ENCODE measurements around the gene CD300C.
"Not testable (repeated sequence)": the region's sequence is repeated elsewhere in the genome, so short reads cannot be mapped to it uniquely, and the experiment has no call there.

The CD300C gene

DNA sequence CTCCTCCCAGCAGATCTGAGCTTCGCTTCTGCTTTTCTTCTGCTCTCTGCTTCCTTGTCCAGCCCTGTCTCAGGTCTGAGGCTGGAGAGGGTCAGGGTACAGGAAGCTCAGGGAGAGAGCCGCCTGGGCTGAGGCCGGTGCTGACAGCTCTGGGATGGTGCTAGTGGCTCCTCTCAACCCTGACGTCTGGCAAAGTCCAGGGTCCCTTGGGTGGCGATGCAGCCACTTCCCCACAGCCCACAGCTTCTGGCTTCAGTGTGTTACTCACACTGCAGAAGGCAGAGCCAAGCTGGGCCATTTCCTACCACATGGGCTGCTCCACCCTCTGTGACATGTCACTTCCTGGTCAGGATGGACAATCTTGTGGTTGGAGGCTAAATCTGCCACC, at the start of gene CD300C:
CD300C (minus strand) TSS at position 273 of the 388 bp plus-strand sequence. CDS start 333 bp downstream, outside the sequence.
- no peak for DNase-seq (ENCODE audit: low read depth in 2 of 2)

DNA sequence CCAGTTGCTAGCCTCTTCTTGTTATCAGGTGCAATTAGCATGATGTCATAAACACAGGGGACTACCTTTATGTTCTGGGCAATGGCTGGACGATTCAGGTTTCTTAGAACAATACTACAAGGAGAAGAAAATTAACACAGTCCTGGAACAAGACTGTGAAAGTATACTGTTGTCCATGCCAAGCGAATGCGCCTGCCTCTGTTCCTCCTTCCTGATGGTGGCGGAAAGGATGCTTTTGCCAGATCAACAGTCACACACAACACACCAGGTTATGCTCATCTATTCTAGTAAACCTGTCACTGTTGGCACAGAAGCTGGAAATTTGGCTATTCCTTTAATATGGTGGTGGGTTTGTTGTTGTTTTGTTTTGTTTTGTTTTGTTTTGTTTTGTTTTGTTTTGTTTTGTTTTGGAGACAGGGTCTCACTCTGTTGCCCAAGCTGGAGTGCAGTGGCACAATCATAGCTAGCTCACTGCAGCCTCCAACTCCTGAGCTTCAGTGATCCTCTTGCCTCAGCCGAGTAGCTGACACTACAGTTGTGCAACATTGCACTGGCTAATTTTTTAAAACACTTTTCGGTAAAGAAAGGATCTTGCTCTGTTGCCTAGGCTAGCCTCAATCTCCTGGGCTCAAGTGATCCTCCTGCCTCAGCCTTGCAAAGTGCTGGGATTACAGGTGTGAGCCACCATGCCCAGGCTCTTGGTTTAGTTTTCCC, 49.3 kb upstream of the CD300C start:
- no peak for DNase-seq (ENCODE audit: low read depth in 2 of 2)

DNA sequence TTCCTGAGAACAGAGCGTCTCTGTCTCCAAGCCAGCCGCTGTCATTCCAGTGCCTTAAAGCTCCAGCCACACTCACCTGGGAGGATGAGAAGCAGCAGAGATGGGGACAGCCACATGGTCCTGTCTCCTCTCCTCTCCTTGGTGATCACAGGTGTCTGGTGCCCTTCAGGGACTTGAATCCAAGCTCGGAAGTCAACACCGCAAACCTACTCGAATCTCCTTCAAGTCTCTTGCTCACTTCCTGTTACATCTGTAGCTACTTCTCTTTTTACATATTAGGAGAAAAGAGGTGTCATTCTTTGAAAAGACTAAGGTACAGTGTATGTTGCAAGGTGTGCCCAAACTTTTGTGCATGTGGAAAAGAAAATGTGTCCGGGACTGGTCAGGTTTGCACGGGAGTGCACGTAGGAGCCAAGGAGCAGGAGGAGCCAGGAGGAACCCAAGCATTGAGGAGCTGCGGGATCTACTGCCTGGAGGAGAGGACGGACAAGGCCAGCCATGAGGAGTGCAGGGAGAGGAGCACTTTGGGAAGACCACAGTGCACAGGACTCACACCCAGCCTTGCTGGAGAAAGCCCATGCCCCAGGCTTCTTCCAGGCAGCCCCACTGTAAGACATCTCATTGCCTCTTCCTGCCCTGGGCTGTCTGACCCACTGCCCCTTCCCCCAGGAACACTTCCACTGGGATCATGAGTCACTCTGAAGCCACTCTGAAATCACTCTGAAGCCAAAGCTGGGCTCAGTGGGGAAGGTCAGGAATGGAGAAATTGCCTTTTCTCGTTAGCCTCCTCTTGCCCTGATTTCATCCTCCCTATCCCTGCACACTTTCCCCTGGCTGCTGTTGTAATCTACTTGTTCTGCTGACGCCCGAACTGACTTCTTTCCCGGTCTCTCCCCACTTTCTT, 46.4 kb upstream of the CD300C start, which contains the start of gene CD300LD:
CD300LD (minus strand) TSS at position 197 of the 904 bp plus-strand sequence; CDS start at position 116, 81 bp downstream.
- no peak for DNase-seq (ENCODE audit: low read depth in 2 of 2)

DNA sequence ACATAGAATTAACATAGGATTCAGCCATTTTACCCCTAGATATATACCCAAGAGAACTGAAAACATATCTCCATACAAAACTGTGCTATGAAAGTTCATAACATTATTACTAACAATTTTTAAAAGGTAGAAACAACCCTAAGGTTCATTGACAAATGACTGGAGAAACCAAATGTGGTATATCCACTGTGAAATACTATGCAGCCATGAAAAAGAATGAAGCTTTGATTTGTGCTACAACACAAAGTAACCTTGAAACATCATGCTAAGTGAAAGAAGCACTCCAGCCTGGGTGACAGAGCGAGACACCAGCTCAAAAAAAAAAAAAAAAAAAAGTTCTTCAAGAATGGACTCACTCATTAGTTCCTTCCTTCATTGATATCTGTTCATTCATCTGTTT, 45.6 kb upstream of the CD300C start:
- no peak for DNase-seq (ENCODE audit: low read depth in 2 of 2)

DNA sequence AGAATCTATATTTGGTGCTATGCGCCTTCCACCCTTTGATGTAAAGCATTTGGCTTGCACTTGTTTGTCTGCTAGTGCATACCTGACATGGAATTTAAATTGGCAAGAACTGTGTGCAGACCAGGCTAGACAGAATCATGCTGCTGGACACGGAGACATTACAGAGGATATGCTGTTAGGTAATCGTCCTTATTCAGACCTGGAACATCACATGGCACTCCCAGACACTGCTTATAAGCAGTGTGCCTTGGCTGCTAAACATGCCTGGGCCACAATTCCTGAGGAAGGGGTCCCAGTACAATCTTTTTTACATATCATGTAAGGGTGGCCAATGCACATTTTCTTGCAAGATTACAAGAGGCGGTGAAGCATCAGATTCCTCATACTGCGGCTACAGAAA, 39.8 kb upstream of the CD300C start:
- DNase-seq (ENCODE audit: low read depth in 2 of 2) = no peak

DNA sequence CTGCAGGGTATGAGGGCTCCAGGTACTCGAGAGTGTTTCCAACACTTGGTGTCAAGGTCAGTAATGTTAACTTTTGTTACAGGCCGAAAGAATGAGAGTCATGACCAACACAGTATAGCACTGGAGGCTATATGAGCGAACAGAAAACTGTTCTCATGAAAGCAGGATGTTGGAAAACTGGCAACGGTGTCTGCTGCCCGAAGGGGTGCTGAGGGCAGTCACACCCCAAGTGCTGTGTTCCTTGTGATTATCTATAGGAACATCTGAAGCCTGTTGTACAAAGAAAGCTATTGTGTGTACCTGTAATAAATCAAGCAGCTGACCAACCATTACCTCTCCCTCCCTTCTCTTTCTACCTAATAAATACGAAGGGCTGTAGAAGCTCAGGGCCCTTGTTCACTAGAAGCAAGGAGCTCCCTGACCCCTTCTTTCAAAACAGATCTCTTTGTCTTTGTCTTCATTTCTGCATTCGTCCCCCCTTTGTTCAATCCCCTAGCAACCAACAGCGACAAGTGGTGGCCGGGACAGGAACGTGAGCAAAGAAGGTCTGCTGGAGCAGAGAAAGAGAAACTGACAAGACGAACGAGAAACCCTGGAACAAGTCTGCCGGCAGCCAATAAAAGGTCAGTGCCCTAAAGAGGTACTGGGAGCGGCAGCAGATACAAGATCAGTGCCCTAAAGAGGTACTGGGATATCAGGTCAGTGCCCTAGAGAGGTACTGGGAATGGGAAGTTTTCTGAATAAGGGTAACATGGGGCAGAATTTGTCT, 38.6 kb upstream of the CD300C start:
- no peak for DNase-seq (ENCODE audit: low read depth in 2 of 2)

DNA sequence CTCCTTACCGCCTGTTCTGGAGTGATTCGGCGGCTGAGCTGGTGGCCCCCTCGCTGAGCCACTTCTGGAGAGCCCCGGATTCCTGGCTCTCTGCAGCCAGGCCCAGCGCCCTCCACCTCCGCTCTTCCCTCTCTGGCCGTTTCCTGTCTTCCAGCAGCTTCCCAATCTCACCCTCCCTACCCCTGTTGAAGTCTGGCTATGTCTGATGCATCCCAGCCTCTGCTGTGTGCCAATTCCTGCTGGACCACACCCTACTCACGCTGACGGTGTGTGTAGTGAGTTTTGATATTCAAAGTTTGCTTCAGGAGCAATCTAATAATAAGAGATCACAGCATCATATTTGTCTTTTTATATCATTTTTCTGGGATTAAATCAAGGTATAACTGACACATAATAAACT, 36.7 kb upstream of the CD300C start:
- no peak for DNase-seq (ENCODE audit: low read depth in 2 of 2)

DNA sequence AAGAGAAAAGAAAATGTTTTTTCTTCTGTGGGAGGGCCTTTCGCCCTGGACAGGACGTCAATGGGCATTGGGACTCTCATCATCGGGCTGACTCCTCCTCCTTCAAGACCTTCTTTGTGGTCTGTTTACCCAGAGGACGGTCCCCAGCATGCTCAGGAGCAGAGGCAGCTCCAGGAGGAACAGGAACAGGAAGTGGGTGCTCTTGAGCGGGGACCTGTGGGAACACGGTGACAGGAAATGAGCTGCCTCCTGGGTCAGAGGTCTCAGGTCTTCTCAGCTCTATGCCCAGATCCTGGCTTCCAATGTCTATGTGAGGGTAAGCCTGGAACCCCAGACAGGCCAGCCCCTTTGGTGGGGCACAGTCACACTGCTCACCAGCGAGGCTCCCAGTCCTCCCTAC, 34.0 kb upstream of the CD300C start:
- no peak for DNase-seq (ENCODE audit: low read depth in 2 of 2)

DNA sequence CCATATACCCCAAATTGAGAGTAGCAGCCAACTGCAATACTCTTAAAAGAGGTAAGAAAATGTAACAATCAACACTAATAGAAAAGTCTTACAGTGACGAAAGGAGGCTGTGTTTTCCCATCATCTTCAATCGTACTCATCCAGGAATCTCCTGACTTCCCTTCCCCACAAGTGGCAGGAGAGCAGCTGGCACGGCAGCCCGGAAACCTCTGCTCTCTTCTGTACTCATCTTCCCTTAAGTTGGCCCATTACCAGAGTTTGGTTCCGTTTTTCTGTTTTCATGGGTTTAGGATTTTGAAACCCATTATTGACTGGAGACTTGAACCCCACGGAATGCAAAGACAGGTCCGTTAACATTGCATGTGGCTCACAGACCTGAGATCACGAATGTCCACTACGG, 33.1 kb upstream of the CD300C start:
- DNase-seq (ENCODE audit: low read depth in 2 of 2) = no peak

DNA sequence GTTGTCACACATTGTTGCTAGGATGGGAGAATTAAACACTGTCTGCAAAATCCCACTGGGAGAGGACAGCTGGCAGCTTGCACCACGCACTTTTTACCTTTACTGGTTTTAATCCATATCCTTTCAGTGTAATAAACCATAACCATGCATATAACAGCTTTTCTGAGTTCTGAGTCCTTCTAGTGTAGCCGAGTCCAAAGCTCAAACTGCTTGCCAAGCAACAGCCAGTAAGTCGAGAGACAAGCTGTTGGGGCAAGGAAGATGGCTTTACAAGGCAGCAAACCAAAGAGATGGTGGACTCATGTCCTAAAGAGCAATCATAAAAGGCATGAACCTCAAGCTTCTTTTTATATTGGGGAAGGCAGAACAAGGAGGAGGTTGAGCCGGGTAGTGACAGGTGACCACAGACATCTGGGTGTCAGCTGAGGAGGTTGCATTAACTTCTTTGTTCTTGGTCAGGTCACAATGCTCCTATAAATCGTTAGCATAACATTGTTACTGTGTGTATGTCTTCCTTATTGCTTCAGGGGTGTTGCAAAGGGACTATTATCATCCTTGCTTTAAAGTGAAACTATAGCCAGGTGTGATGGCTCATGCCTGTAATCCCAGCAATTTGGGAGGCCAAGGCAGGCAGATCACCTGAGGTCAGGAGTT, 28.7 kb upstream of the CD300C start:
- no peak for DNase-seq (ENCODE audit: low read depth in 2 of 2)

DNA sequence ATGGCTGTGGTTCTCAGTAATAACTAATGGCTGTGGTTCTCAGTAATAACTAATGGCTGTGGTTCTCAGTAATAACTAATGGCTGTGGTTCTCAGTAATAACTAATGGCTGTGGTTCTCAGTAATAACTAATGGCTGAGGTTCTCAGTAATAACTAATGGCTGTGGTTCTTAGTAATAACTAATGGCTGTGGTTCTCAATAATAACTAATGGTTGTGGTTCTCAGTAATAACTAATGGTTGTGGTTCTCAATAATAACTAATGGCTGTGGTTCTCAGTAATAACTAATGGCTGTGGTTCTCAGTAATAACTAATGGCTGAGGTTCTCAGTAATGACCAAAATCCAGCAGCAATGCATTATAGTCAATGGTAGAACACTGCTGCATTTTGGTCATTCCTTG, 27.7 kb upstream of the CD300C start:
- DNase-seq (ENCODE audit: low read depth in 2 of 2) = not testable (repeated sequence)

DNA sequence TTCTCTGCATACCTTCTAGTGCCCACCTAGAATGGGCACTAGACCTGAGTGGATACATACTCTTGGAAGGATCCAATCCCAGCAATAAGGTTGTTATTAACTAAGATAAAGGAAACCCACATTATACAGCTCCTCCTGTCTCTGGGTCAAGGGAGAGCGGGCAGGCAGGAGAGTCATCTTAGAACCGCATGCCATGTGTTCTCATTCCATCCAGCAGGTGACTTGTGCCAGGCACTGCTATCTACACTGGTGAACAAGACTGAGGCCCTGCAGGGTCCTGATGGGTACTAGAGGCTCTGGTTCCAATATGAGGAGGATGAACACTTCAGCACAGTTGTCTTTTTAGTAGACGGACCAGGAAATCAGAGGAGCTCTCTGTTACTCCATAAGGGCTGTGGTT, 27.3 kb upstream of the CD300C start:
- no peak for DNase-seq (ENCODE audit: low read depth in 2 of 2)

DNA sequence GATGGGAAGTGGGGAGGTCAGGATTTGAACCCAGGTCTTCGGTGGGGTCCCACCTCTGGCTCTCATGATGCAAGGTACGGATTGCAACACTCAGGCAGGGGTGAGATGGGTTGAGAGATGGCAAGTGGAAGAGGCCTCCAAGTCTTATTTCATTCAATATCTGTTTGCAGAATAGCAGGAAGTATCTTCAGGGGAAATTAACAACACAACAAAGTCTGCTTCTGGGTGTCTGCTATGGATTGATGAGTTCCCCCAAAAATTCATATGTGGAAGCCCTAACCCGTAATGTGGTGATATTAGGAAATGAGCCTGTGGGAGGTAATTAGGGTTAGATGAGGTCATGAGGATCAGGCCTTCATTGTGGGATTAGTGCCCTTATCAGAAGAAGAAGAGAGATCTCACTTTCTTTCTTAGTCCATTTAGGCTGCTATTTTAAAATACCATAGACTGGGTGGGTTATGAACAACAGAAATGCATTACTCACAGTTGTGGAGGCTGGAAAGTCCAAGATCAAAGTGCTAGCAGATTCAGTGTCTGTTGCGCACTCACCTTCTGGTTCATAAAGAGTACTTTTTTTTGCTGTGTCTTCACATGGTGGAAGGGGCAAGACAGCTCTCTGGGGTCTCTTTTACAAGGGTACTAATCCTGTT, 25.8 kb upstream of the CD300C start:
- DNase-seq (ENCODE audit: low read depth in 2 of 2) = no peak

DNA sequence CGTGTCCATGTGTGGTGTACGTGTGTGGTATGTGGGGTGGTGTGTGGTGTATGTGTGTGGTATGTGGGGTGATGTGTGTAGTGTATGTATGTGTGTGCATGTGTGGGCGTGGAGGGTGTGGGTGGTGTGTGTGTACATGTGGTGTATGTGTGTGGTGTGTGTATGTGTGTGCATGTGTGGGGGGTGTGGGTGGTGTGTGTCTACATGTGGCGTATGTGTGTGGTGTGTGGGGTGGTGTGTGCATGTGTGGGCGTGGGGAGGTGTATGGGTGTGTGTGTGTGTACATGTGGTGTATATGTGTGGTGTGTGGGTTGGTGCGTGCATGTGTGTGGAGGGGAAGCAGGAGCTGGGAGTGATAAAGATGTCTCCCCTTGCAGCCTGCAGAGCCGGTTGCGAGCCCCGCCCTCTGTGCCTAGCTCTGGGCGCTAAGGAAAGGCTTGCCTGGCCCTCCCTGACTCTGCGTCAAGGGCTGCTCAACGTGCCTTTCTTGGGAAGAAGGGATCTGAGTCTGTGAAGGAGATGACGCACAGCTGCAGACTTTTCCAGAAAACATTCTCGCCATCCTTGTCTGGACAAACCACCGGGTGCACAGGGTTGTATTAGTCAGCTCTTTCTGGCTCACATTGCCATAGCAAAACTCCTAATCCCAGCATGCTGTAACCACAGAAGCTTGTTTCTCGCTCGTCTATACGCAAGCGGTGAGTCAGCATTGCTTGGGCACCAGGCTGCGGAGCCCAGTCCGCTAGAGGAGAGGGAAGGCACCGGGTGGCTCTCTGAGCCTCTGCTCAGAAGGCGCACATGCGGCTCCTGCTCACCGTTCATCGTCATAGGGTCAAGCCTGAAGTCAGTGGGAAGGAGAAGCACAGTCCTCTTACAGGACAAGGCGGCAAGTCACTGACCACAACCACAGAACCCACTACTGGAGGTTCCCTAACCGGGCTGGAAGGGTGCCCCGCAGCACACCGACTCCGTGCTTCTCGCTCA, 23.4 kb upstream of the CD300C start:
- peak in 1 of 2 donors; percentile 22 for DNase-seq (ENCODE audit: low read depth in 2 of 2)

DNA sequence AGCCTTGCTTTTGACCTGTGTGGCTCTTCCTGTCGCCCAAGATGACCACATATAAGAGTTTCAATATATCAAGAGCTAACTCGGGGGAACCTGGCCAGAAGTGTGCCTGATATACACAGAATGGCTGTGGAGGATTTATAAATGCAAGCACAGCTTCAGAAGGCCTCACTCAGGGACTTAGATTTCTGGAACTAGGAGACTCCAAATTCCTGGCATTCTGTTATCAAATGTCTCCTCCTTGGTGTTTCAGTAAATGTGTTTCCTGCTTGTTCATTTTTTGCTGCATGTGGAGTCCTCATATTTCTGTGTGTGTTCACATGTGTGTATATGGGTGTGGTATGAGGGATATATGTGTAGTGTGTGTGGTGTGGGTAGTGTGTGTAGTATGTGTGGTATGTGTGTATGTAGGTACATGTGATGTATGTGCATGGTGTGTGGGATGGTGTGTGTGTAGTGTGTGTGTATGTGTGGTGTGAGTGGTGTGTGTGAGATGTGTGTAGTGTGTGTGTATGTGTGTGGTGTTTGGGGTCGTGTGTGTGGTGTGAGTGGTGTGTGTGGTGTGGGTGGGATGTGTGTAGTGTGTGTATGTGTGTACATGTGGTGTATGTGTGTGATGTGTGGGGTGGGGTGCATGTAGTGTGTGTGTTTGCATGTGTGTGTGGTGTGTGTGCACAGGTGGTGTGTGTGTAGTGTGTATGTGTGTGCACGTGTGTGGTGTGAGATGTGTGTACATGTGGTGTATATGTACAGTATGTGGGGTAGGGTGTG, 22.4 kb upstream of the CD300C start:
- DNase-seq (ENCODE audit: low read depth in 2 of 2) = no peak

DNA sequence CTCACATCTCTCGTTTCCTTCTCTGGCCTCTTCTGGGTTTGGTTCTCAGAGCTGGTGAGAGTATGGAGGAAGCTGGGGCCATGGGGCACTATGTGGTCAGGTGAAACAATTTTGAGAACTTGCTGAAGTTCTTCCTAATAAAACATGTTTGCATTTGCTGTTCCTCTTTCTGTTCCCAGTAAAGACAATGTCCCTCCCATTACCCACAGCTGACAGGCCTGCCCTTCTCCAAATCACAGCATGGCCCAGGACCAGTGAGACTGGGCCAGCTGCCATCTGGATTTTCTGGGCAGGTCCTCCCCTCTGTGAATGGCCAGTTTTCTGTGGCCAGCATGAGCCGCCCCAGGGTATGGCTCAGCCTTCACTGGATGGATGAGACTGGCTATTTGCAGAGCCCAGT, 21.5 kb upstream of the CD300C start, which contains the start of gene CD300H:
CD300H (minus strand) TSS at position 113 of the 400 bp plus-strand sequence.
- DNase-seq (ENCODE audit: low read depth in 2 of 2) = no peak

DNA sequence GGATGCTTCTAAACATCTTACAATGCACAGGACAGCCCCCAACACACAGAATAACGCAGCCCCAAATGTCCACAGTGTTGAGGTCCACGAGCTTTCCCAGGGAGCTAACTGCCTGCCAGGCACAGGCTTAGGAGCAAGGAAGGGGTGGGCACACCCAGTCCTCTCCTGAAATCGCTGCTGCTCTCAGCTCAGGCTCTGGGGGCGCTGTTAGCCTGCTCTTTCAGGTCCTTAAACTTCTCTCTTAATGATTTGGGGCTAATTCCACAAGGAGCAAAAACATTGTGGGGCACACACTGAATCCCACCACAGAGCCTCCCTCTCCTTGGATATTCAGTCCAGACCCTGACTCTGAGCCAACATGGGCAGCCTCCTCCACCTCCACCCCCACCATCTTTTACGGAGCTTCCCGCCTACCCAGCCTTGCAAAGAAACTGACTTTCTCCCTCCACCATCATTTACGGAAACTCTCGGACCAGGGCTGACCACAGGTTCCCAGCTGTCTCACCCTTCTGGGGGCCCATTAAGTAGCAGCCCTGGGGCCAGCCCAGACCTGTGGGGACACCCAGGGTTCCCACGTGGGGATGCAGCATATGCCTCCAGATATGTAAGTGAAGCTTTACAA, 20.3 kb upstream of the CD300C start:
- DNase-seq (ENCODE audit: low read depth in 2 of 2) = peak in 1 of 2 donors; percentile 25

DNA sequence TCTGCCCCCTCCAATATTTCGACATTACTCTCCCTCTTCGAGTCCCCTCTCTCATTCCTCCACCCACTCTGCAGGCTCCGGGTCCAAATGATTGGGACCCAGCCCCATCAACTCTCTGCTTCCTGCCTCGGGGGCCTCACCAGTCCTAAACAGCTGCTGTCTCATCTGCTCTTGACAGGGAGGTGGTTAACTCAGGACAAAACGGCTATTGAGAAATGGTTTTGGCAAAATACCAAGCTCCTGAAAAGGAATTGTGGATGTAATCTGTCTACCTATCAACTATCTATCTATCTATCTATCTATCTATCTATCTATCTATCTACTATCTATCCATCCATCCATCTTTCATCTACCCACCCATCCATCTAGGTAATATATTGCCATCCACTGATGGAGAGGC, 19.2 kb upstream of the CD300C start:
- no peak for DNase-seq (ENCODE audit: low read depth in 2 of 2)

DNA sequence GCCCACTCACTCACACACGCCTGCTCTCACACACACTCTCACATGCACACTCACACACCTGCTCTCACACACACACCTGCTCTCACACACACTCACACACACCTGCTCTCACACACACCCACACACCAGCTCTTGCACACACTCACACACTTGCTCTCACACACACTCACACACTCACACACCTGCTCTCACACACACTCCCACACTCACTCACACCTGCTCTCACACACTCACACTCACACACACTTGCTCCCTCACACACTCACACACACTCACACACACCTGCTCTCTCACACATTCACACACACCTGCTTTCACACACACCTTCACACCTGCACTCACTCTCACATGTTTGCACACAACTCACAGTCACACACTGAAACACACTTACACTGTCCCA, 17.4 kb upstream of the CD300C start:
- DNase-seq (ENCODE audit: low read depth in 2 of 2) = no peak
